OCI-LY3 (cell line): ENCODE measurements around the gene GAB2.
"Not testable (repeated sequence)": the region's sequence is repeated elsewhere in the genome, so short reads cannot be mapped to it uniquely, and the experiment has no call there.

Source experiments
- H2AFZ ChIP-seq: fragments of 200-600, 300-600 bp; shearing (Covaris generic); 2 replicates; pipeline ENCODE4 v1.6.0; 2014; ENCODE audit warnings: antibody characterized with exemption, low read depth, low read length
- H3K27ac ChIP-seq: fragments of 200-600, 300-600 bp; sonication (generic); 2 replicates; pipeline ENCODE4 v1.5.1; 2014; ENCODE audit warnings: mild to moderate bottlenecking, low read length, moderate library complexity, mixed read lengths
- H3K27me3 ChIP-seq: fragments of 200-600, 300-600 bp; sonication (generic); 2 replicates; pipeline ENCODE4 v1.6.1; 2014; ENCODE audit warnings: low read depth, low read length, mixed read lengths
- H3K36me3 ChIP-seq: fragments of 200-600, 300-600 bp; sonication (generic); replicated peaks from 2 replicates; pipeline ENCODE3; 2014; ENCODE audit warnings: low read depth, low read length, mixed read lengths
- H3K4me1 ChIP-seq: fragments of 300-600, 200-600 bp; sonication (generic); 2 replicates; pipeline ENCODE4 v1.6.1; 2014; ENCODE audit warnings: low read length, mixed read lengths
- H3K4me2 ChIP-seq: fragments of 200-600, 300-600 bp; sonication (generic); 2 replicates; pipeline ENCODE4 v1.6.1; 2014; ENCODE audit warnings: low read length, mixed read lengths
- H3K4me3 ChIP-seq: fragments of 300-600, 200-600 bp; sonication (generic); 2 replicates; pipeline ENCODE4 v1.5.1; 2014; ENCODE audit warnings: antibody characterized with exemption, mild to moderate bottlenecking, low read length, moderate library complexity
- H3K79me2 ChIP-seq: fragments of 300-600, 200-600 bp; shearing (Covaris generic); 2 replicates; pipeline ENCODE4 v1.6.1; 2014; ENCODE audit warnings: mild to moderate bottlenecking, low read length, mixed read lengths
- H3K9ac ChIP-seq: fragments of 300-600, 200-600 bp; shearing (Covaris generic); 2 replicates; pipeline ENCODE4 v1.6.0; 2014; ENCODE audit warnings: mild to moderate bottlenecking, low read length, moderate library complexity
- H3K9me3 ChIP-seq: fragments of 200-600, 300-600 bp; shearing (Covaris generic); 2 replicates; pipeline ENCODE4 v1.6.1; 2014; ENCODE audit warnings: low read length, mixed read lengths; ENCODE audit not compliant: insufficient read depth
- H4K20me1 ChIP-seq: fragments of 200-600, 300-600 bp; sonication (generic); 2 replicates; pipeline ENCODE4 v1.6.1; 2016; ENCODE audit warnings: low read length, mixed read lengths; ENCODE audit not compliant: insufficient read depth
- CTCF ChIP-seq: fragments of 200-600, 300-600 bp; sonication (generic); IDR thresholded peaks from 2 replicates; pipeline ENCODE4 v1.5.1; 2014; ENCODE audit warnings: antibody characterized with exemption, low read length, low read depth
- EZH2phosphoT487 ChIP-seq: fragments of 200-600 bp; shearing (Covaris generic); IDR thresholded peaks from 2 replicates; pipeline ENCODE4 v1.6.1; 2018; ENCODE audit warnings: antibody characterized with exemption, mixed run types, low read depth

The GAB2 gene

GRCh38 chr11:78276311-78276710 is 141.3 kb downstream of the GAB2 start:
- no peaks in the 10 kb centered on the region for H3K79me2 ChIP-seq
- no peak overlapping the region for H3K9ac ChIP-seq
- no peak overlapping the region for H3K4me2 ChIP-seq
- no peak for TF ChIP-seq CTCF
- TF ChIP-seq EZH2phosphoT487: no peak
- no peaks in the 10 kb centered on the region for H3K9me3 ChIP-seq
- H2AFZ ChIP-seq: no peak overlapping the region
- H3K27ac ChIP-seq: no peak overlapping the region
- no peak overlapping the region for H3K4me3 ChIP-seq
- peaks cover 4% of the 10 kb centered on the region for H3K36me3 ChIP-seq
- H4K20me1 ChIP-seq: no peaks in the 10 kb centered on the region
- H3K27me3 ChIP-seq: no peaks in the 10 kb centered on the region
- no peaks in the 10 kb centered on the region for H3K4me1 ChIP-seq

GRCh38 chr11:78274739-78275138 is 142.9 kb downstream of the GAB2 start:
- TF ChIP-seq CTCF (no peak), EZH2phosphoT487 (no peak)
- Histone ChIP-seq H3K9ac (no peak overlapping the region), H2AFZ (no peak overlapping the region), H4K20me1 (no peaks in the 10 kb centered on the region), H3K27me3 (no peaks in the 10 kb centered on the region), H3K4me3 (no peak overlapping the region), H3K79me2 (no peaks in the 10 kb centered on the region), H3K4me1 (no peaks in the 10 kb centered on the region), H3K27ac (no peak overlapping the region), H3K9me3 (no peaks in the 10 kb centered on the region), H3K36me3 (peaks cover 4% of the 10 kb centered on the region), H3K4me2 (no peak overlapping the region)

- H2AFZ ChIP-seq, H3K27ac ChIP-seq, H3K36me3 ChIP-seq, H3K4me2 ChIP-seq, H3K9ac ChIP-seq, H3K79me2 ChIP-seq, H4K20me1 ChIP-seq, H3K9me3 ChIP-seq, H3K4me3 ChIP-seq, H3K4me1 ChIP-seq, H3K27me3 ChIP-seq: not testable (repeated sequence)
These were observed 144.9 kb downstream of the GAB2 start for GRCh38 chr11:78272625-78273269.

- H3K27me3 ChIP-seq, H2AFZ ChIP-seq, H3K36me3 ChIP-seq, H3K4me2 ChIP-seq, H3K79me2 ChIP-seq, H3K9ac ChIP-seq, H3K9me3 ChIP-seq, H3K4me1 ChIP-seq, H4K20me1 ChIP-seq, H3K4me3 ChIP-seq, H3K27ac ChIP-seq: not testable (repeated sequence)
These were observed 145.8 kb downstream of the GAB2 start for GRCh38 chr11:78271801-78272200.

GRCh38 chr11:78270971-78271370 is 146.6 kb downstream of the GAB2 start:
- Histone ChIP-seq H4K20me1 (no peaks in the 10 kb centered on the region), H3K9me3 (no peaks in the 10 kb centered on the region), H3K4me2 (no peak overlapping the region), H3K36me3 (peaks cover 4% of the 10 kb centered on the region), H3K79me2 (no peaks in the 10 kb centered on the region), H3K4me1 (no peaks in the 10 kb centered on the region), H3K27ac (no peak overlapping the region), H3K4me3 (no peak overlapping the region), H2AFZ (no peak overlapping the region), H3K27me3 (no peaks in the 10 kb centered on the region), H3K9ac (no peak overlapping the region)
- TF ChIP-seq CTCF (no peak), EZH2phosphoT487 (no peak)
